DOHH2 (cell line): Measurements from ENCODE around the gene ABCA5.

Experiments
- EZH2phosphoT487 ChIP-seq: fragments of 200-600 bp; sonication (generic); IDR thresholded peaks from 2 replicates; pipeline ENCODE4 v1.6.1; 2017; ENCODE audit warnings: borderline replicate concordance, mild to moderate bottlenecking, antibody characterized with exemption, low read length, moderate library complexity, mixed read lengths
- TF ChIP-seq, protein P1 (sequence below): fragments of 200-600 bp; sonication (generic); IDR thresholded peaks from one replicate; pipeline ENCODE4 v1.5.1; 2014; ENCODE audit warnings: antibody characterized with exemption, mild to moderate bottlenecking, low read depth, low read length; ENCODE audit not compliant: poor library complexity, severe bottlenecking

DNA sequence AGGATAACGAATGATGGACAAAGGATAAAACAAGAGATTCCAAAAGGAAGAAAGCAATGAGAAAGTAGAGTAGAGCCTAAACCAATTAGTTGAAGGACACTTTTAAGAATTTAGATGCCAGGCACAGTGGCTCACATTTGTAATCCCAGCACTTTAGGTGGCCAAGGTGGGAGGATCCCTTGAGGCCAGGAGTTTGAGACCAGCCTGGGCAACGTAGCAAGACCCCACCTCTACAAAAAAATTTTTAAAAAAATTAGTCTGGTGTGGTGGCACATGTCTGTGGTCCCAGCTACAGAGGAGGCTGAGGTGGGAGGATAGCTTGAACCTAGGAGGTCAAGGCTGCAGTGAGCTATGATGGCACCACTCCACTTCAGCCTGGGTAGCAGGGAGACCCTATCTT is 118.3 kb downstream of the ABCA5 start:
- TF ChIP-seq, protein P1, sequence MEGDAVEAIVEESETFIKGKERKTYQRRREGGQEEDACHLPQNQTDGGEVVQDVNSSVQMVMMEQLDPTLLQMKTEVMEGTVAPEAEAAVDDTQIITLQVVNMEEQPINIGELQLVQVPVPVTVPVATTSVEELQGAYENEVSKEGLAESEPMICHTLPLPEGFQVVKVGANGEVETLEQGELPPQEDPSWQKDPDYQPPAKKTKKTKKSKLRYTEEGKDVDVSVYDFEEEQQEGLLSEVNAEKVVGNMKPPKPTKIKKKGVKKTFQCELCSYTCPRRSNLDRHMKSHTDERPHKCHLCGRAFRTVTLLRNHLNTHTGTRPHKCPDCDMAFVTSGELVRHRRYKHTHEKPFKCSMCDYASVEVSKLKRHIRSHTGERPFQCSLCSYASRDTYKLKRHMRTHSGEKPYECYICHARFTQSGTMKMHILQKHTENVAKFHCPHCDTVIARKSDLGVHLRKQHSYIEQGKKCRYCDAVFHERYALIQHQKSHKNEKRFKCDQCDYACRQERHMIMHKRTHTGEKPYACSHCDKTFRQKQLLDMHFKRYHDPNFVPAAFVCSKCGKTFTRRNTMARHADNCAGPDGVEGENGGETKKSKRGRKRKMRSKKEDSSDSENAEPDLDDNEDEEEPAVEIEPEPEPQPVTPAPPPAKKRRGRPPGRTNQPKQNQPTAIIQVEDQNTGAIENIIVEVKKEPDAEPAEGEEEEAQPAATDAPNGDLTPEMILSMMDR: no peak
- TF ChIP-seq EZH2phosphoT487: no peak
